Fibroblast of lung (primary cell): ENCODE data around the gene PCK2. TPM values are rescaled to one million over a fixed set of nuclear protein-coding genes. Genes with fewer than 3 reads are reported as not detected.

ENCODE experiments used
- DNase-seq, 2 donors: peaks; one replicate each; pipeline versions ENCODE4 v3.0.0 to v3.0.0-alpha.2; 2010; ENCODE audit warnings: low read depth in 2 of 2
- H2AFZ ChIP-seq: 2 replicates; pipeline ENCODE4 v1.5.1; 2012; ENCODE audit warnings: low read length, control low read depth, inconsistent platforms
- H3K27ac ChIP-seq: 2 replicates; pipeline ENCODE4 v1.5.1; 2011; ENCODE audit warnings: low read length, control low read depth; ENCODE audit not compliant: insufficient read depth
- H3K27me3 ChIP-seq: 2 replicates; pipeline ENCODE4 v1.5.1; 2011; ENCODE audit warnings: mild to moderate bottlenecking, low read length; ENCODE audit not compliant: control insufficient read depth, insufficient read depth
- H3K36me3 ChIP-seq: 2 replicates; pipeline ENCODE4 v1.5.1; 2011; ENCODE audit warnings: low read length; ENCODE audit not compliant: control insufficient read depth, insufficient read depth
- H3K4me1 ChIP-seq: 2 replicates; pipeline ENCODE4 v1.5.1; 2011; ENCODE audit warnings: low read length; ENCODE audit not compliant: control insufficient read depth, insufficient read depth; ENCODE audit errors: extremely low read depth
- H3K4me2 ChIP-seq: 2 replicates; pipeline ENCODE4 v1.5.1; 2011; ENCODE audit warnings: low read length, control low read depth; ENCODE audit not compliant: insufficient read depth; ENCODE audit errors: extremely low read depth
- H3K4me3 ChIP-seq, 4 experiments: fragments of 200-600 bp in 1 of 4; sonication (generic) in 1 of 4; replicated peaks in 1 of 4; 2 replicates each; pipeline ENCODE4 v1.5.1; 2011 to 2016; ENCODE audit warnings: low read length in 4 of 4, low read depth in 3 of 4, mild to moderate bottlenecking in 3 of 4, control low read depth in 2 of 4, inconsistent platforms in 1 of 4, mixed read lengths in 1 of 4; ENCODE audit not compliant: insufficient read depth in 1 of 4; ENCODE audit errors: control extremely low read depth in 1 of 4
- H3K79me2 ChIP-seq: 2 replicates; pipeline ENCODE4 v1.5.1; 2012; ENCODE audit warnings: mild to moderate bottlenecking, low read length, inconsistent platforms; ENCODE audit not compliant: control insufficient read depth, insufficient read depth
- H3K9ac ChIP-seq: 2 replicates; pipeline ENCODE4 v1.5.1; 2011; ENCODE audit warnings: mild to moderate bottlenecking, low read length, control low read depth; ENCODE audit not compliant: insufficient read depth
- H3K9me3 ChIP-seq: 2 replicates; pipeline ENCODE4 v1.5.1; 2012; ENCODE audit warnings: low read depth, low read length; ENCODE audit not compliant: control insufficient read depth, insufficient read depth
- H4K20me1 ChIP-seq: 2 replicates; pipeline ENCODE4 v1.5.1; 2011; ENCODE audit warnings: low read length; ENCODE audit not compliant: control insufficient read depth, insufficient read depth; ENCODE audit errors: extremely low read depth
- CTCF ChIP-seq, 2 donors: IDR thresholded peaks in 1 of 2; conservative IDR thresholded peaks in 1 of 2; 1 replicate in 1 of 2; 2 replicates in 1 of 2; pipeline ENCODE4 v1.5.1; 2011 to 2012; ENCODE audit warnings: low read length in 2 of 2, control low read depth in 1 of 2, inconsistent platforms in 1 of 2, low read depth in 1 of 2, mild to moderate bottlenecking in 1 of 2
- EZH2 ChIP-seq: IDR thresholded peaks from 2 replicates; pipeline ENCODE4 v1.5.1; 2012; ENCODE audit warnings: low read length, control low read depth, mild to moderate bottlenecking; ENCODE audit errors: missing control alignments
- polyA plus RNA-seq, 2 donors: library from polyadenylated mRNA; depleted of rRNA in 1 of 2; stranded (reverse) in 1 of 2; unstranded in 1 of 2; fragments of >200 nt; gene quantifications; 2 replicates each; pipeline ENCODE4 v1.2.1, GENCODE V29; 2011 to 2012; ENCODE audit warnings: missing spikeins in 1 of 2
- total RNA-seq: library from RNA; depleted of rRNA; stranded (reverse); fragments of >200 nt; gene quantifications from 2 replicates; pipeline ENCODE4 v1.2.1, GENCODE V29; 2014

Gene PCK2
- total and polyA plus RNA-seq, 2 donors (not counting 1 experiment from before 2014, with no cell fraction given): 15.9 to 71.3 TPM

- H3K27me3 ChIP-seq: no peaks in the 10 kb centered on the region
- H3K4me2 ChIP-seq: no peak overlapping the region
- H3K36me3 ChIP-seq: peaks cover 3% of the 10 kb centered on the region
- no peaks in the 10 kb centered on the region for H4K20me1 ChIP-seq
- TF ChIP-seq CTCF (conservative IDR thresholded peaks at IDR 0.05 in 1 of 2, IDR thresholded peaks at IDR 0.05 in 1 of 2; ENCODE audit: low read depth in 1 of 2, low read length in 2 of 2) (no peak), EZH2 (no peak)
- H3K27ac ChIP-seq: no peak overlapping the region
- H3K9ac ChIP-seq: no peak overlapping the region
- no peak overlapping the region for H2AFZ ChIP-seq
- H3K4me3 ChIP-seq: no peak overlapping the region
- H3K79me2 ChIP-seq: no peaks in the 10 kb centered on the region
- H3K9me3 ChIP-seq: no peaks in the 10 kb centered on the region
- no peaks in the 10 kb centered on the region for H3K4me1 ChIP-seq
- DNase-seq: no peak
Observed at GRCh38 chr14:24121210-24121609, 27.1 kb downstream of the PCK2 start.

GRCh38 chr14:24122416-24122815, 28.3 kb downstream of the PCK2 start:
- no peak overlapping the region for H2AFZ ChIP-seq
- no peaks in the 10 kb centered on the region for H3K27me3 ChIP-seq
- no peak for DNase-seq
- H3K27ac ChIP-seq: no peak overlapping the region
- no peaks in the 10 kb centered on the region for H3K9me3 ChIP-seq
- no peak for TF ChIP-seq EZH2
- no peak for TF ChIP-seq CTCF (conservative IDR thresholded peaks at IDR 0.05 in 1 of 2, IDR thresholded peaks at IDR 0.05 in 1 of 2; ENCODE audit: low read depth in 1 of 2, low read length in 2 of 2)
- peaks cover 3% of the 10 kb centered on the region for H3K36me3 ChIP-seq
- no peak overlapping the region for H3K4me2 ChIP-seq
- H3K4me1 ChIP-seq: no peaks in the 10 kb centered on the region
- H3K79me2 ChIP-seq: no peaks in the 10 kb centered on the region
- no peaks in the 10 kb centered on the region for H4K20me1 ChIP-seq
- H3K4me3 ChIP-seq: no peak overlapping the region
- H3K9ac ChIP-seq: no peak overlapping the region

GRCh38 chr14:24122898-24123297, 28.8 kb downstream of the PCK2 start:
- Histone ChIP-seq H4K20me1 (no peaks in the 10 kb centered on the region), H3K27me3 (no peaks in the 10 kb centered on the region)

More at GRCh38 chr14:24122898-24123297, 28.8 kb downstream of the PCK2 start:
- Histone ChIP-seq H3K36me3 (peaks cover 3% of the 10 kb centered on the region), H3K27ac (no peak overlapping the region), H3K4me3 (no peak overlapping the region), H3K4me1 (no peaks in the 10 kb centered on the region), H3K79me2 (no peaks in the 10 kb centered on the region), H3K4me2 (no peak overlapping the region), H3K9me3 (no peaks in the 10 kb centered on the region), H2AFZ (no peak overlapping the region), H3K9ac (no peak overlapping the region)
- DNase-seq: no peak
- TF ChIP-seq CTCF (conservative IDR thresholded peaks at IDR 0.05 in 1 of 2, IDR thresholded peaks at IDR 0.05 in 1 of 2; ENCODE audit: low read depth in 1 of 2, low read length in 2 of 2): no peak
- TF ChIP-seq EZH2: no peak
